ENCODE measurements around the gene NUDT3.

Gene NUDT3

DNA sequence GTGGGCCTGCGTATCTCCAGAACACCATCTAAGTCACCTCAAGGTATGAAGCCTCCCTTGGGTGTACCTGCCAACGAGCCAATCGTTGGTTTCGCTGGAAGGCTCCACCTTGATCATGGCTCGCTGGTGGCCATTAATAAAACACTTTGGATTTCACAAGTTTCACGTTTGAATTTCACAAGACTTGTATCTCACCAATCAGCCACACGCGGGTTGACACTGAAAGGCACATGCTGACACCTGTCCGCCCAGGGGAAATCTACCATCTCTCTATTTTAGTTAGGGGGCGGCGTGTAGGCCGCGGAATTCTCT lies 156.4 kb downstream of the NUDT3 start:
- no peak for DNase-seq

DNA sequence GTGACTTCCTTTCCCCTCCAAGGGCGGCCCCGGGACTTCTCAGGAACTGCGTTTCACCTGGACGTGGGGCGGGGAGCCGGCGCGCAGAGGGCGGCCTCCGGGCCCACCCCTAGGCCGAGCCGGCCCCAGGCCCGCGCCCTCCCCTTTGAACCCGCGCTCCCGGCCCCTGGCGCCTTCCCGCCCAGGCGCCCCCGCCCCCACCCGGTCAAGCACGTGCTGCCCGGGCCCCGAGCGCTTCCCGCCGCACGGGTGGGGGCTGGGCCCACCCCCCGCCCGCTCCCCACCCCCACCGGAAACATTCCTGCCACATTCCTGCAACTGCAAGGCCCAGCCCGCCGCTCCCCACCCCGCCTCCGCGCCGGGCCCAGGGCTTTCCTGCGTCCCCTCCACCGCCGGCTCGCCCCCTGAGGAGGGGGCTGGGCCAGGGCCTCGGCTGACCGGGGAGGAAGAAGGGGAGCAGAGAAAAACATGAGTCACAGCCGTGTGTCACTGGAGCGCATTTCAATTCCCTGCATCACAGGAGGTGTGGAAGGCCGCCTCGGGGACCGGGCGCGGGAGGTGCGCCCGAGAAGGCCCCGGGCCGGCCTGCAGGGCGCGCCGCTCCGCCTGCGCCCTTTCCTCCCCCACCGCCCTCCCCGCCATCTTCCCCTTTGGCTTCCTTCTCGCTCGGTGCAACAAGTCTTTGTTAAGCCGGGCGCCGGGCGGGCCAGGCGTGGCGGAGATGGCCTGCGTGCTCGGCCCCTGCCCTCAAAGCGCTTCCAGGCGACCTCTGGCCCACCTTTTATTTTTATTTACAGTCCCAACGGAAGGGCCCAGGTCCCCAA lies 156.9 kb downstream of the NUDT3 start:
- DNase-seq, result no peak

DNA sequence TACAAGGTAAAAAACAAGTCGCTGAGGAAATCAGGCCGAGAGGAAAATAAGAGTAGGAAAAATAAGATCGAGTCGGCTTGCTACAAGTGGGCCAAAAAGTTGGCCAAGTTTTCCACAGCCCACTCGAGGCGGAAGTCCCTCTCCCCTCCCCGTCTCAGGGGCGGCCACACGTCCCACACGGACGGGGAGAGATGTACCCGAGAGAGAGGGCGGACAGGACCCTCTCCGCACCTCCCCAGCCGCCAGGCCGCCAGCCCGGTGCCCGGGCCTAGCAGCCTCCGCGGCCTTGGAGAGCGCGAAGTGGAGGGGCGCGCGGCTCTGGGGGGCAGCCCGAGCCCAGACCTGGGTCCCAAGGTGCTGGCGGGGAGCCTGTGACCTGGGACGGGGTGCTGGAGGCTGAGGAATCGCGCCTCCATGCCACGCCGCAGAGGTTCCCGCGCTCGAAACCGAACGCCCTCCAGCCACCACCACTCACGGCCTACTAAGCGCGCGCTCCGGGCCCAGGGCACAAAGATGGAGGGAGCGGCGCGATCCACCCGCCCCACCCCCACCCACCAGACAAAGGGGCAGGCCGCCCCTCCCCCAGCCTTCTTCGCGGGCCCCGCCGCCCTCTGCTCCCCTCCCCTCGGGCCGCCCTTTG lies 157.7 kb downstream of the NUDT3 start:
- DNase-seq, result no peak

DNA sequence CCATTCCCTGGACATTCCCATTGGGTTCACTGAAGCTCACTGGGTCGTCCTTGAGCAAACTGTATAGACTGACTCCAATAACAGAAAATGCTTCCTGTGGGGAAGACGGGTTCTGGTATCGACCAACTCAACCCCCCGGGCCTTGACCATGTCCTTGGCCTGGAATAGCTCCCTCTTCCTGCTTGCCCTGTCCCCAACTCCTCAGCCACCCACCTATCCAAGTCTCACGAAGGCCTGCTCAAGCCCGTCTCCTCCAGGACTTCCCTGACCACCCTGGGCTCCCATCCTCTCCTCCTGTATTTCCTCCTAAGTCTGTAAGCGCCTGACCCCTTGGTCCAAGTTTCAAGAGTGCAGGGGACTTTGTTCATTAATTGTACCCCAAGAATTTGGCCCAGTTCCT lies 158.6 kb downstream of the NUDT3 start:
- DNase-seq, result no peak

DNA sequence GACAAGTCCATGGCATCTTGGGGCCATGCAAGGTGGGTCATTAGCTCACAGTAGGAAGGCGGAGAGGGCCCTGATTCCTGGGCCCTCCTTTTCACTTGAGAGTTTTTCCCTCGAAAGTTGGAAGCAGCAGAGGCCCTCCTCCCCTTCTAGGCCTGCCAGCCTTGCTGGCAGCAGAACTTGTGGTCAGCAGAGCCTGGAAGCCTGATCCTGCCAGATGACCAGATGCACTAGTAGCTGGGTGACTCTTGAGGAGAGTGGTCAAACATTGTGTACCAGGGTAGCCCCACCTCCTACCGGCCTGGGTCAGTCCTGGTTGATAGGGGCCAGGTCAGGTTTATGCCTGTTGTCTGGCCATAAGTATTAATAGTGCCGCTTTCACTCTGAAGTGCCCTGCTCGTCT lies 159.6 kb downstream of the NUDT3 start:
- no peak for DNase-seq

DNA sequence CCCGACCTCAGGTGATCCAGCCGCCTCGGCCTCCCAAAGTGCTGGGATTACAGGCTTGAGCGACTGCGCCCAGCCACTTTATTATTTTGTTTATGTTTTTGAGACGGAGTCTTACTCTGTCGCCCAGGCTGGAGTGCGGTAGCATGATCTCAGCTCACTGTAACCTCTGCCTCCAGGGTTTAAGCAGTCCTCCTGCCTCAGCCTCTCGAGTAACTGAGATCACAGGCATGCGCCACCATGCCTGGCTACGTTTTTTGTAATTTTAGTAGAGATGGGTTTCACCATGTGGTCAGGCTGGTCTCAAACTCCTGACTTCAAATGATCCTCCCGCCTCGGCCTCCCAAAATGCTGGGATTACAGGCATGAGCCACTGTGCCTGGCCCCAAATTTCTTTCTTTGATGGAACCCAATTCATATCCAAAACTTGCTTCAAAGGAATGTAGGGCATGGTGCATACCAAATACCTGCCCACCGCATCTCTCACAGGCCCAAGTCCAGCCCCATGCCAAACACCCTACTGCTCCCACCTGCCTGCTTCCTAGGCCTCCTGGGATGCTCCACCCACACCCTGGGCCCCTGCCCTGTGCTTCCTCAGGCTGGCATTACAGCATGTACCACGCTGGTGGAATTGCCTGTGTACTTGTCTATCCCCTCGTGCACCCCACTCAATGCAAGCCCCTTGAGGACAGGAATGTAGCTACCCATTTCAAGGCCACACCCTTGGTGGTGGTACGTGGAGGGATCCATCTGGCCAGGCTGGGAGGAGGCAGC lies 160.7 kb downstream of the NUDT3 start:
- no peak for DNase-seq

DNA sequence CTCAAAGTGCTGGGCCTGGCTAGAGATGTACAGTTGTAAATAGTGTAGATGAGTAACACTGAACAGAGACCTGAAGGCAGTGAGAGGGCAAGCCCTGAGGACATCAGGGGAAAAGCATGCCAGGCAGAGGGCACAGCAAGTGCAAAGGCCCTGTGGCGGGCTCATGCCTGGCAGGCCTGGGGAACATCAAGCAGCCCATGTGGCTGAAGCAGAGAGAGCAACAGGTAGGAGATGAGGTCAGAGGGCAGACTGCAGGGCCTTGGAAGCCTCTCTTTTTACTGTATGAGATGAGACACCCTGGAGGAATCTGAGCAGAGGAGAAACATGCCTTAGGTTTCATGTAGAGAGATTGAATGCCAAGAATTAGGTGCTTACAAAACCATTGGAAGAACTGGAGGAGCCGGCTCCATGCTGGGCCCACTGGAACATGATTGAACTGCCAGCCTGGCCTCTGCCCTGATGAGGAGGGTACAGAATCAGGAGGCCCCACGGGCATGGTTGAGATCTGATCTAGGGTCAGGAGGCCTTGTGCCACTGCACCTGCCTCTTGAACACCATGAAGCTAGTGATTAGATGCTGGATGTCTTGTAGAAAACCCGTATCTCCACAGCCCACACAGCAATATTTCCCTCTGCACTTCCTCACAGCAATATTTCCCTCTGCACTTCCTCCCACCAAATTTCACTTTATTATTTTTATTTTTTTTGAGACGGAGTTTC lies 161.7 kb downstream of the NUDT3 start:
- DNase-seq, result no peak

DNA sequence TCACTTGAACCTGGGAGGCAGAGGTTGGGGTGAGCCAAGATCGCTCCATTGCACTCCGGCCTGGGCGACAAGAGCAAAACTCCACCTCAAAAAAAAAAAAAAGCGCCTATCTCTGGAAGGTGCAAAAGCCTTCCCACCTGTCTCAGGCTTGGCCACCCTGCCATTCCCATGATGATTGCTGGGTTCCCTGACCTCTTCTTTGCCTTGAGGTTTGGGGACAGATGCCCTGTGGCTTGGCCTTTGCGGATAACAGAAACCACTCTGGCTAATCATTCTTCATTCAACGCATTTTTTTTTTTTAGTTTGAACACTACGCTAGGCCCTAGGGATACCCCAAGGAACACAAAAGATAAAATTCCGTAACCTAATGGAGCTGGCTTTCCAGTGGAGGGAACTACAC lies 162.6 kb downstream of the NUDT3 start:
- no peak for DNase-seq
